HG02798 (cell line): Measurements from ENCODE around the gene HOXC9.

ENCODE experiments used
- ATAC-seq: cut with Tn5 transposase; IDR thresholded peaks from one replicate; pipeline ENCODE4 v1.9.1; 2021; ENCODE audit warnings: mild to moderate bottlenecking; ENCODE audit not compliant: unreplicated experiment, poor library complexity

HOXC9 gene

DNA sequence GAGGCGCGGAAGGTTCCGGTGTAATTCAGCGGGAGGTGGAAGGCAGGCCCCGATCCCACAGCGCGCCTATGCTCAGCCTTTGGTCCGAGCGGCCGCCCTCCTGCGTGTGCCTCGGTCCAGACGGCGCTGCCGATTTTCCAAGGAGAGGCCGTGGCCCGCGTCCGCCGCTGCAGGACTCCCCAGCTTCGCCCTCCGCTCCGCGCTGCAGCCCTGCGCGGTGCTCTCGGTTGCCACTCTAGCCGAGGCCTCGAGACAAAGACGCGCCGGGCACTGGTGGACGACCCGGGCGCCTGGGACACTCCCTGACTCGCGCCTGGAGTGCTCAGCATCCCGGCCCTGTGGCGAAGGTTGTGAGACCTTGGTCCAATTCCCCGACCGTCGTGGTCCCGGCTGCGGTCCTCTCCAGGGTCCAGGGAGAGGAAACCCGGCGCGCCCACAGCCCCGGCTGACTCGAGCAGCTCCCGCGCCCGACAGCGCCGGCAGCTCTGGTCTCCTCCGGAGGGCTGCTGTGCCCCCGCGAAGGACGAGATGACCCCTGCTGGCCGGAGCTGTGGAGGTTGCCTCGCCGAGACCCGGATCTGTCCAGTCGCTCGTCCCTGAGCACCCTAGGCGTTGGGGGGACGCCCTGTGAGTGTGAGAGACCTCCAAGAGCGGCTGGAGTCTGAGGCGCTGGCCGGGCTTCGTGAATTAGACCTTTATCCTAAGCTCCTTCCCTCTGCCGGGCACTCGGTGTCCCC, 38.8 kb upstream of the HOXC9 start:
- no peak for ATAC-seq

GRCh38 chr12:53963005-53963404, 37.0 kb upstream of the HOXC9 start:
- no peak for ATAC-seq

- ATAC-seq = no peak
Measured at GRCh38 chr12:53963434-53964314, 36.3 kb upstream of the HOXC9 start.

DNA sequence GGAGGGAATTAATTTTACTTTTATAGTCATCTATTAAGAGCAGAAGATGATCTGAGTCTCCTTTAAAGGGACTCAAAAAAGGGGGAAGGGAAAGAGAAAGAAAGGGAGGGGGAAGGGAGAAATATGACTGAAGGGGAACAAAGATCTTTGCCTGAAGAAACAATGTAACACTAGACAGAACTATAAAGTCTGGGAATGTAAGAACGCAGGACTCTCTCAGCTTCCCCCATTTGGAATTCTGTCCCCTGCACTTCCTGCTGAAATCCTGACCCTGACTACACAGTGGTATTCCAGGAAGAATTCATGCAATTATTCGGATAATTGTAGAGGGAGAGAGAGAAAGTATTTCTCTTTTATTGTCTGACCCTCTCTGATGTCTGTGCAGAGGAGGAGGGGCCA, 35.6 kb upstream of the HOXC9 start:
- no peak for ATAC-seq

DNA sequence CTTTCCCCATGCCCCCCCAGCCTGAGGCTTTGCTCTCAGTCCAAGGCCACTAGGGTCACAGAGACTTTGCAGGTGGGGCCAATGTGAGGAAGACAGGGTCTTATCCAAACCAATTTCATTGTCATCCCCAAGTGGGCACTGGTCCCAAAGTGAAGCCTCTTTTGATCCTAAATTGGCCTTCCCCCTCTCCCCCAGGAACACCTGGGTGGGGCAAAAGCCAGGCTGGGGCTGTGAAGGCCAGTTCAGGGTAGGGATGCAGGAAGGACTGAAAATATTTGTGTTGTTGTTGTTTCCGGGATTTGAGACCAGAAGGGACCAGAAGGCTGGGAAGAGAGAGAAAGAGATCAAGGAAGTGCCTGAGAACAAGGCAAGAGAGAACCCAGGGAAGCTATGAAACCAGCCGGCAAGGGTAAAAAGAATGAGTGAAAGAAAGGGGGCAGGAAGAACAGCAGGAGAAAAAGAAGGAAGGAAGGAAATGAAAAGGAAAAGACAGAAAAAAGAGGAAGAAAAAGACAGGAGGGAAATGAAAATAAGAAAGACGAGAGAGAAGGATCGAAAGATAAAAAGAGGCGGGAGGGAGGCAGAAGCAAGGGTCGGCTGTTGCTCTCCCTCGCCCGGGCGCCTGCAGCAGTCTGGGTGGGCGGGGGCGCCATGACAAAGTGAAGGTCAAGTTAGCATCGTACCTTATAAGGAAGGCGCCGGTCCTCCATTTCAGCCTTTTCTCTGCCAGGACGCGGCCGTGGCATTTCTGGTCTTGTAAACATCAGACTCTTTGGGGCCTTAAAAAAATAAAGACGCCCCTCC, 34.5 kb upstream of the HOXC9 start:
- no peak for ATAC-seq

GRCh38 chr12:53966085-53966384, 33.9 kb upstream of the HOXC9 start:
- no peak for ATAC-seq

DNA sequence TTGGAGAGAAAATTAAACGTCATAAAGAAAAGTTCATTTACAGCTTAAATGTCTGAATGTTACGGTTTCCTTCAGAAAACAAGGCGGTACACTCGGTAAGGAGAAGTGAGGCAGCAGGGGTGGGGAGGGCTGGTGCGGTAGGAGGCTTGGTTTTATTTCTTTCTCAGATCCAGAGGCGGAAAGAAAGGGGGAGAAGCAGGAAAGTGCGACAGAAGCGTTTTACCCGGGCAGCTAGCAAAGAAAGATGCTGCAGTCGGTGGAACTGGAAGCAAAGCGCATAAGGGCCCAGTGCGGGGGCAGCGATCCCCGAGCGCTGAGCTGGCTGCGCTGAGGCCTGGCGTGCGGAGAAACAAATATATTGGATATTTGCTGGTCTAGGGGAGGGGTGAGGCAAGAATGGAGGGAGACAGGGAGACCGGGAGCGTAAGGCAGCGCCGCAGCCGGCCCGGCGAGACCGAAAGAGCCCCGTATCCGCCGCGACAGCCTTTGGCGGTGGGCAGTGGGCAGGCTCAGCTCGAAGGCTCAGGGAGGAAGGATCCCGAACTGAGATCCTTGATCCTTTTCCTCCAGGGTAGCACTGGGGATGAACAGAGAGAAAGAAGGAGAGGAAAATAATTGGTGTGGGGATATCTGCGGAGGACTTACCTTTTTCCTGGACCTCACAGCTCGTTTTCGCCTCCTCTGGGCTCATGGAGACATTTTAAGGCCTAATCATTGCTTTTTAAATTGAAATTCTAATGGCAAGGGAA, 33.4 kb upstream of the HOXC9 start:
- ATAC-seq = no peak

DNA sequence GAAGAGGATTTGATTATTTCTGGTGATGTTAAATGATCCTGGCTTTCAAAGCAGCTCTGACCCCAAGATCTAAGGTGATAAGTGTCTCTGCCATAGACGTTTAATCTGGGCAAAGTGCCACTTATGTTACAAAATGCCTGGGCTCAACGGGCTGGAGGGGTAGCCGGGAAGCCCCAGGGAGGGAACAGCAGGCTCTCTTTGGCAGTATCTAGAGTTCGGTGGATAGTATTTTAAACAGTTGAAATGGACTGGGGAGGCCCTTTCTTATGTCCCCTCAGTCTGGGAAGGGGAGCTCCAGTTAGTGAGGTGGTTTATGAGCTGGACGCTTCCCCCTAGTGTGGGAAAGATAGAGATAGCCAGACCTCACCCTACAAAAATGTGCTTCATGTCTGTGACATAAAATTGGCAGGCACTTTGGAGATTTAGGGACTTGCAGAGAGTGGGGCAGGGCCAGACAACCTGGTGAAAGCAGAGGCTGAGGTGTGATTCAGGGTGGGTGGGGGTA, 32.5 kb upstream of the HOXC9 start:
- no peak for ATAC-seq

GRCh38 chr12:53968214-53969127, 31.5 kb upstream of the HOXC9 start:
- ATAC-seq = no peak

GRCh38 chr12:53969588-53970259, 30.2 kb upstream of the HOXC9 start:
- ATAC-seq = no peak

GRCh38 chr12:53970451-53970850, 29.5 kb upstream of the HOXC9 start:
- no peak for ATAC-seq

DNA sequence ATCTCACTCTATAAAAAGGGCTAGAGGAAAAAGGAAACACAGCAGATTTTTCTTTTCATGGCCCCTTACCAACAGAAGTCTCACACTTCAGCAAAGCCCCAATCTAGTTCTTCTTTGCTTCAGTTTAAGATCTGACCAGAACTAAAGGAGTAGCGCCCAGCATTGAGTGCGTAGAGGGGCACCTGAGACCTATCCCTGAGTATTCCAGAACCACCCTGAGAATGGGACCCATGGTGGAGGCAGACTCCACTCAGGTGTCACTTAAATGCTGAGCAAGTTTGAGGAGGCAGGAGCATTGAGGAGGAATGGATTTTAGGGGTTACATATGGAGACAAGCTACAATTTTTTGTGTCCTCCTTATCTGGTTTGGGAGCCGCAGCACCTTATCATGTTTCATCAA, 28.8 kb upstream of the HOXC9 start:
- ATAC-seq = no peak

- ATAC-seq = no peak
Measured at GRCh38 chr12:53971686-53972085, 28.3 kb upstream of the HOXC9 start.

DNA sequence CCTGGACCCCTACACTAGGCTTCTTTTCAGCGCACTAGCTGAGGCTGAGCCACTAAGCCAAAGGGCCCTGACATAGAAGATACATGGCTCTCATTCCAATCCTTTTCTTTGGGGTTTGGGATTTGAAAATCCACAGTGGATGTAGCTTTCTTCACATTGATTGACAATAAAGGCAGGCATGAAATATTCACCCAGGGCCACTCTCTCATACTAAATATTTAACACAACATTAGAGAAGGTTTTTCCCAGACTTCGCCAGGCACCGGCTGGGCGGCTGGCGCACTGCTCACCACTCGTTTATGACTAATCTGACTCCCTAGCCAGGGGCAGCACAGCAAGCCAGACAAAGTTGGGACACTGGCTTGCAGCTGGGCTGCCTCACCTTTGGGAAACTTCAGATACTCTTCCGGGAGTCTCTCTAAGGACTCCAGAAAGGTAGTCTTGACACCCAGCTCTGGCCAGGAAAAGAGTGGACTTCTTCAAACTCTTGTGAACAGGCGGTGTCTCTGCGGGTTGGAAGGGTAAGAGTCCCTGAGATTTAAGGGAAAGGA, 27.7 kb upstream of the HOXC9 start:
- no peak for ATAC-seq

- ATAC-seq = no peak
Measured at GRCh38 chr12:53972722-53973235, 27.2 kb upstream of the HOXC9 start, which contains the start of gene HOXC11. Gene HOXC11 (plus strand): TSS chr12:53973126. CDS start chr12:53973242, 116 bp downstream.

DNA sequence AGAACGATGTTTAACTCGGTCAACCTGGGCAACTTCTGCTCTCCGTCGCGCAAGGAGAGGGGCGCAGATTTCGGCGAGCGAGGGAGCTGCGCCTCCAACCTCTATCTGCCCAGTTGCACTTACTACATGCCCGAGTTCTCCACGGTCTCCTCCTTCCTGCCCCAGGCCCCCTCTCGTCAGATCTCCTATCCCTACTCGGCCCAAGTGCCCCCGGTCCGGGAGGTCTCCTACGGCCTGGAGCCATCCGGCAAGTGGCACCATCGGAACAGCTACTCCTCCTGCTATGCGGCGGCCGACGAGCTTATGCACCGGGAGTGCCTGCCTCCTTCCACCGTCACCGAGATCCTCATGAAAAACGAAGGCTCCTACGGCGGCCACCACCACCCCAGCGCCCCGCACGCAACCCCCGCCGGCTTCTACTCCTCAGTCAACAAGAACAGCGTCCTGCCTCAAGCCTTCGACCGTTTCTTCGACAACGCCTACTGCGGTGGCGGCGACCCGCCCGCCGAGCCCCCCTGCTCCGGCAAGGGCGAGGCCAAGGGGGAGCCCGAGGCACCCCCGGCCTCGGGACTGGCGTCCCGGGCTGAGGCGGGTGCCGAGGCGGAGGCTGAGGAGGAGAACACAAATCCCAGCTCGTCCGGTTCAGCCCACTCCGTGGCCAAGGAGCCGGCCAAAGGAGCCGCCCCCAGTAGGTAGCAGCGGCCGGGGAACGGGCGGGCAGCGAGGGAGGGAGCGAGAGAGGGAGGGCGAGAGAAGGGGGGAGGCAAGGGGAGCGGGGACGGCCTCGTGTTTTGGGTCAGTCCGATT, 26.5 kb upstream of the HOXC9 start:
- no peak for ATAC-seq
